GM23338 (cell line): ENCODE measurements around the gene PATE1. TPM values are rescaled to one million over a fixed set of nuclear protein-coding genes. Genes with fewer than 3 reads are reported as not detected.

Source experiments
- ATAC-seq: fragments of 200-7000 bp; cut with Tn5 transposase; 3 replicates; pipeline ENCODE4 v1.9.1; 2020
- DNase-seq: peaks from one replicate; pipeline ENCODE4 v3.0.0-alpha.2; 2015; ENCODE audit warnings: low spot score
- H2AFZ ChIP-seq: fragments of 200-600 bp; sonication (generic); 2 replicates; pipeline ENCODE4 v1.8.0; 2016; ENCODE audit warnings: antibody characterized with exemption, mild to moderate bottlenecking, moderate library complexity
- H3F3A ChIP-seq: fragments of 200-600 bp; sonication (generic); replicated peaks from 2 replicates; pipeline ENCODE4 v1.8.0; 2017; ENCODE audit warnings: antibody characterized with exemption, mixed run types, low read depth
- H3K27ac ChIP-seq: fragments of 200-600 bp; sonication (generic); 2 replicates; pipeline ENCODE4 v1.6.1; 2016; ENCODE audit warnings: low read depth
- H3K27me3 ChIP-seq: fragments of 200-600 bp; sonication (generic); 2 replicates; pipeline ENCODE4 v1.8.0; 2016; ENCODE audit warnings: mild to moderate bottlenecking, mixed run types, moderate library complexity; ENCODE audit not compliant: insufficient read depth
- H3K36me3 ChIP-seq: fragments of 200-600 bp; sonication (generic); 2 replicates; pipeline ENCODE4 v1.8.0; 2016; ENCODE audit warnings: mild to moderate bottlenecking; ENCODE audit not compliant: insufficient read depth
- H3K4me1 ChIP-seq: fragments of 200-600 bp; sonication (generic); 2 replicates; pipeline ENCODE4 v1.8.0; 2016; ENCODE audit warnings: mild to moderate bottlenecking, moderate library complexity; ENCODE audit not compliant: insufficient read depth
- H3K4me2 ChIP-seq: fragments of 200-600 bp; sonication (generic); 2 replicates; pipeline ENCODE4 v1.7.1; 2017; ENCODE audit warnings: mixed run types
- H3K4me3 ChIP-seq: fragments of 200-600 bp; sonication (generic); 2 replicates; pipeline ENCODE4 v1.6.1; 2016; ENCODE audit warnings: mixed run types
- H3K79me2 ChIP-seq: fragments of 200-600 bp; sonication (generic); replicated peaks from 2 replicates; pipeline ENCODE4 v1.8.0; 2017; ENCODE audit warnings: mild to moderate bottlenecking; ENCODE audit not compliant: insufficient read depth
- H3K9me2 ChIP-seq: fragments of 200-600 bp; sonication (generic); 2 replicates; pipeline ENCODE4 v1.8.0; 2017; ENCODE audit not compliant: insufficient read depth
- H4K20me1 ChIP-seq: fragments of 200-600 bp; sonication (generic); replicated peaks from 2 replicates; pipeline ENCODE4 v1.8.0; 2017; ENCODE audit warnings: mild to moderate bottlenecking; ENCODE audit not compliant: insufficient read depth
- H3K27ac Mint-ChIP-seq: 2 replicates; pipeline ENCODE4 v1.8.0; 2020; ENCODE audit warnings: inconsistent platforms, mild to moderate bottlenecking, moderate library complexity, mixed read lengths
- H3K27me3 Mint-ChIP-seq: 3 replicates; pipeline ENCODE4 v1.8.0; 2022; ENCODE audit warnings: low read depth, mild to moderate bottlenecking, moderate library complexity, mixed read lengths, inconsistent platforms; ENCODE audit not compliant: insufficient read depth, poor library complexity
- H3K36me3 Mint-ChIP-seq: 3 replicates; pipeline ENCODE4 v1.8.0; 2021; ENCODE audit warnings: low read depth, mild to moderate bottlenecking, inconsistent platforms, moderate library complexity, mixed read lengths
- H3K4me1 Mint-ChIP-seq: 3 replicates; pipeline ENCODE4 v1.8.0; 2020; ENCODE audit warnings: mild to moderate bottlenecking, inconsistent platforms, mixed read lengths
- H3K4me3 Mint-ChIP-seq: 3 replicates; pipeline ENCODE4 v1.8.0; 2021; ENCODE audit warnings: moderate library complexity, mild to moderate bottlenecking, inconsistent platforms, mixed read lengths
- H3K9me3 Mint-ChIP-seq: 3 replicates; pipeline ENCODE4 v1.8.0; 2020; ENCODE audit warnings: moderate library complexity, mild to moderate bottlenecking, inconsistent platforms, mixed read lengths
- CREB1 ChIP-seq: fragments of 250-450 bp; sonication (Bioruptor Pico); IDR thresholded peaks from 2 replicates; pipeline ENCODE4 v1.5.0; 2020; ENCODE audit warnings: low read depth, mild to moderate bottlenecking, moderate library complexity
- CTCF ChIP-seq, 2 experiments: fragments of 200-600 bp in 1 of 2; sonication (generic) in 1 of 2; conservative IDR thresholded peaks; 2 replicates each; pipeline versions ENCODE4 v1.5.1 to v1.6.1; 2016 to 2017; ENCODE audit warnings: antibody characterized with exemption in 2 of 2, low read depth in 2 of 2, mild to moderate bottlenecking in 2 of 2, moderate library complexity in 1 of 2
- EZH2 ChIP-seq: fragments of 200-600 bp; sonication (generic); IDR thresholded peaks from one replicate; pipeline ENCODE4 v1.8.0; 2017; ENCODE audit warnings: antibody characterized with exemption, mild to moderate bottlenecking, low read depth; ENCODE audit not compliant: unreplicated experiment
- EZH2phosphoT487 ChIP-seq: fragments of 200-600 bp; sonication (generic); IDR thresholded peaks from one replicate; pipeline ENCODE4 v1.8.1; 2018; ENCODE audit warnings: antibody characterized with exemption; ENCODE audit not compliant: unreplicated experiment
- JUNB ChIP-seq: IDR thresholded peaks from one replicate; pipeline ENCODE4 v1.6.1; 2016; ENCODE audit warnings: antibody characterized with exemption; ENCODE audit not compliant: unreplicated experiment
- NANOG ChIP-seq: IDR thresholded peaks from 2 replicates; pipeline ENCODE4 v1.6.1; 2016; ENCODE audit warnings: antibody characterized with exemption, borderline replicate concordance
- POLR2AphosphoS5 ChIP-seq: IDR thresholded peaks from 2 replicates; pipeline ENCODE4 v1.6.1; 2016; ENCODE audit warnings: antibody characterized with exemption, low read depth
- ZNF114 ChIP-seq: fragments of 250-450 bp; sonication (Bioruptor Pico); IDR thresholded peaks from 2 replicates; pipeline ENCODE4 v1.5.0; 2020; ENCODE audit warnings: mild to moderate bottlenecking, moderate library complexity
- ZNF331 ChIP-seq: fragments of 250-450 bp; sonication (Bioruptor Pico); IDR thresholded peaks from 2 replicates; pipeline ENCODE4 v1.5.0; 2020; ENCODE audit warnings: low read depth, mild to moderate bottlenecking, moderate library complexity
- ZNF462 ChIP-seq: fragments of 250-450 bp; sonication (Bioruptor Pico); IDR thresholded peaks from 2 replicates; pipeline ENCODE4 v1.5.0; 2020; ENCODE audit warnings: mild to moderate bottlenecking, moderate library complexity
- polyA plus RNA-seq: library from polyadenylated mRNA; unstranded; fragments of >200 nt; fragmentation: Nextera tagmentation; extraction: Ambion mirVana; gene quantifications from 2 replicates; pipeline ENCODE4 v1.2.1, GENCODE V29; 2016
- total RNA-seq: library from RNA; depleted of rRNA; stranded (reverse); fragments of >200 nt; shearing (Covaris generic); gene quantifications from 2 replicates; pipeline ENCODE4 v1.2.3, GENCODE V29; 2014

Gene PATE1
- total and polyA plus RNA-seq, 2 experiments from 2014 or later = not detected

- TF ChIP-seq CTCF (conservative IDR thresholded peaks at IDR 0.05; ENCODE audit: low read depth in 2 of 2) = no peak
- H3K9me3 Mint-ChIP-seq = no peaks in the 10 kb centered on the region
- no peak for ATAC-seq
- Histone ChIP-seq H3K4me3 (no peak overlapping the region), H3K27me3 (no peaks in the 10 kb centered on the region), H2AFZ (no peak overlapping the region), H3K27ac (no peak overlapping the region), H3K79me2 (no peaks in the 10 kb centered on the region), H3F3A (no peaks in the 10 kb centered on the region), H3K9me2 (peaks cover 9% of the 10 kb centered on the region), H3K4me1 (no peaks in the 10 kb centered on the region), H3K36me3 (no peaks in the 10 kb centered on the region), H4K20me1 (no peaks in the 10 kb centered on the region), H3K4me2 (no peak overlapping the region)
- no peaks in the 10 kb centered on the region for H3K36me3 Mint-ChIP-seq
- H3K27me3 Mint-ChIP-seq = peaks cover under 1% of the 10 kb centered on the region
- no peak for DNase-seq
- no peak overlapping the region for H3K27ac Mint-ChIP-seq
- peaks cover 3% of the 10 kb centered on the region; the same call in 1 of the 3 replicates for H3K4me1 Mint-ChIP-seq
- H3K4me3 Mint-ChIP-seq = no peak overlapping the region
These were observed 22.4 kb downstream of the PATE1 start for GRCh38 chr11:125768336-125769046.

GRCh38 chr11:125770583-125770982, 24.5 kb downstream of the PATE1 start:
- Histone ChIP-seq H3K79me2 (no peaks in the 10 kb centered on the region), H3K9me2 (peaks cover 4% of the 10 kb centered on the region), H4K20me1 (no peaks in the 10 kb centered on the region), H3K36me3 (no peaks in the 10 kb centered on the region), H3K4me1 (no peaks in the 10 kb centered on the region), H3K27me3 (no peaks in the 10 kb centered on the region), H3K27ac (no peak overlapping the region), H3K4me3 (no peak overlapping the region), H2AFZ (no peak overlapping the region), H3K4me2 (no peak overlapping the region), H3F3A (no peaks in the 10 kb centered on the region)
- H3K36me3 Mint-ChIP-seq = no peaks in the 10 kb centered on the region
- peaks cover 2% of the 10 kb centered on the region; the same call in 1 of the 3 replicates for H3K4me1 Mint-ChIP-seq
- ATAC-seq = no peak
- peaks cover 2% of the 10 kb centered on the region for H3K27me3 Mint-ChIP-seq
- no peaks in the 10 kb centered on the region for H3K9me3 Mint-ChIP-seq
- no peak overlapping the region for H3K27ac Mint-ChIP-seq
- no peak overlapping the region for H3K4me3 Mint-ChIP-seq
- DNase-seq = no peak
- TF ChIP-seq ZNF462 (CRISPR knock-in tag) (no peak), ZNF331 (no peak), EZH2phosphoT487 (no peak), JUNB (no peak), ZNF114 (CRISPR knock-in tag) (no peak), POLR2AphosphoS5 (no peak), NANOG (no peak), CREB1 (CRISPR knock-in tag) (no peak), EZH2 (no peak)
